MM.1S (cell line): ENCODE data around the gene SLC43A1.

Source experiments
- DNase-seq: peaks from one replicate; pipeline ENCODE4 v3.0.0-alpha.2; 2015
- H2AFZ ChIP-seq: fragments of 300-600 bp; sonication (generic); 2 replicates; pipeline ENCODE4 v1.6.0; 2016; ENCODE audit warnings: antibody characterized with exemption, low read length
- H3F3A ChIP-seq: fragments of 300-600 bp; sonication (generic); 2 replicates; pipeline ENCODE4 v1.6.1; 2016; ENCODE audit warnings: mild to moderate bottlenecking, antibody characterized with exemption, low read length, moderate library complexity, mixed read lengths; ENCODE audit not compliant: insufficient read depth
- H3K27ac ChIP-seq: fragments of 300-600 bp; sonication (generic); 2 replicates; pipeline ENCODE4 v1.5.1; 2016; ENCODE audit warnings: mild to moderate bottlenecking, low read length
- H3K27me3 ChIP-seq: fragments of 300-600 bp; sonication (generic); replicated peaks from 2 replicates; pipeline ENCODE4 v1.6.0; 2016; ENCODE audit warnings: low read length; ENCODE audit not compliant: insufficient read depth
- H3K36me3 ChIP-seq: fragments of 300-600 bp; sonication (generic); replicated peaks from 2 replicates; pipeline ENCODE4 v1.6.1; 2016; ENCODE audit warnings: mild to moderate bottlenecking, low read length, mixed read lengths; ENCODE audit not compliant: insufficient read depth
- H3K4me1 ChIP-seq: fragments of 300-600 bp; sonication (generic); 2 replicates; pipeline ENCODE4 v1.6.1; 2016; ENCODE audit warnings: low read length, mixed read lengths
- H3K4me2 ChIP-seq: fragments of 300-600 bp; sonication (generic); 2 replicates; pipeline ENCODE4 v1.6.0; 2016; ENCODE audit warnings: low read depth, low read length
- H3K4me3 ChIP-seq: fragments of 300-600 bp; sonication (generic); 2 replicates; pipeline ENCODE4 v1.5.1; 2016; ENCODE audit warnings: low read length, mixed read lengths
- H3K79me2 ChIP-seq: fragments of 300-600 bp; sonication (generic); 2 replicates; pipeline ENCODE4 v1.6.1; 2016; ENCODE audit warnings: mixed run types, low read length, mixed read lengths
- H3K9ac ChIP-seq: fragments of 300-600 bp; sonication (generic); 2 replicates; pipeline ENCODE4 v1.6.1; 2016; ENCODE audit warnings: low read length, mixed read lengths
- H3K9me2 ChIP-seq: fragments of 300-600 bp; sonication (generic); replicated peaks from 2 replicates; pipeline ENCODE4 v1.6.1; 2016; ENCODE audit warnings: mild to moderate bottlenecking, low read length, mixed read lengths; ENCODE audit not compliant: insufficient read depth
- H3K9me3 ChIP-seq: fragments of 300-600 bp; sonication (generic); replicated peaks from 2 replicates; pipeline ENCODE4 v1.6.1; 2016; ENCODE audit warnings: mild to moderate bottlenecking, low read length, mixed read lengths; ENCODE audit not compliant: insufficient read depth
- H4K20me1 ChIP-seq: fragments of 300-600 bp; sonication (generic); 2 replicates; pipeline ENCODE4 v1.6.1; 2016; ENCODE audit warnings: mild to moderate bottlenecking, low read length, moderate library complexity, mixed read lengths; ENCODE audit not compliant: insufficient read depth
- CTCF ChIP-seq: fragments of 300-600 bp; sonication (generic); IDR thresholded peaks from 2 replicates; pipeline ENCODE4 v1.5.1; 2016; ENCODE audit warnings: antibody characterized with exemption, low read length, mixed read lengths
- EZH2 ChIP-seq: fragments of 300-600 bp; sonication (generic); optimal IDR thresholded peaks from 2 replicates; pipeline ENCODE3; 2017; ENCODE audit warnings: low read depth, mild to moderate bottlenecking, antibody characterized with exemption, low read length, mixed read lengths
- EZH2phosphoT487 ChIP-seq: fragments of 300-600 bp; sonication (generic); IDR thresholded peaks from 2 replicates; pipeline ENCODE4 v1.6.1; 2018; ENCODE audit warnings: antibody characterized with exemption, low read length

The SLC43A1 gene

GRCh38 chr11:57458410-57459163, 56.9 kb downstream of the SLC43A1 start:
- no peaks in the 10 kb centered on the region for H3K9me3 ChIP-seq
- peak overlapping the region; percentile 91 for H2AFZ ChIP-seq
- H3K79me2 ChIP-seq = no peaks in the 10 kb centered on the region
- no peaks in the 10 kb centered on the region for H3K9me2 ChIP-seq
- H3K4me3 ChIP-seq = peak overlapping the region; percentile 71
- peak overlapping the region; percentile 9; the same call in 1 of the 2 replicates for H3K9ac ChIP-seq
- H3K36me3 ChIP-seq = no peaks in the 10 kb centered on the region
- peaks cover 13% of the 10 kb centered on the region for H3K27me3 ChIP-seq
- H4K20me1 ChIP-seq = no peaks in the 10 kb centered on the region
- peaks cover 17% of the 10 kb centered on the region for H3K4me1 ChIP-seq
- no peak overlapping the region for H3K27ac ChIP-seq
- peak overlapping the region; percentile 96 for H3K4me2 ChIP-seq
- 0 out of 2 replicates have a peak, but pooled peaks cover 3% of the 10 kb centered on the region for H3F3A ChIP-seq
- no peak for DNase-seq
- TF ChIP-seq CTCF (peak; percentile 83), EZH2phosphoT487 (no peak)

- peak overlapping the region; percentile 96 for H3K4me2 ChIP-seq
- H3K27me3 ChIP-seq = peaks cover 13% of the 10 kb centered on the region
- H3K4me3 ChIP-seq = no peak overlapping the region
- H2AFZ ChIP-seq = no peak overlapping the region
- DNase-seq = no peak
- H3K36me3 ChIP-seq = no peaks in the 10 kb centered on the region
- no peak overlapping the region for H3K9ac ChIP-seq
- TF ChIP-seq CTCF (no peak), EZH2phosphoT487 (no peak), EZH2 (no peak)
- H4K20me1 ChIP-seq = no peaks in the 10 kb centered on the region
- no peaks in the 10 kb centered on the region for H3K9me3 ChIP-seq
- 0 out of 2 replicates have a peak, but pooled peaks cover 3% of the 10 kb centered on the region for H3F3A ChIP-seq
- no peaks in the 10 kb centered on the region for H3K79me2 ChIP-seq
- H3K9me2 ChIP-seq = no peaks in the 10 kb centered on the region
- peaks cover 17% of the 10 kb centered on the region for H3K4me1 ChIP-seq
- H3K27ac ChIP-seq = no peak overlapping the region
Measured at GRCh38 chr11:57458060-57458409, 57.5 kb downstream of the SLC43A1 start.

- no peak for DNase-seq
- Histone ChIP-seq H3K36me3 (no peaks in the 10 kb centered on the region), H3K27ac (no peak overlapping the region), H3K9ac (no peak overlapping the region), H3K27me3 (peaks cover 13% of the 10 kb centered on the region), H3K9me2 (no peaks in the 10 kb centered on the region), H3K4me2 (peak overlapping the region; percentile 96), H3K4me1 (peaks cover 17% of the 10 kb centered on the region), H4K20me1 (no peaks in the 10 kb centered on the region), H2AFZ (peak overlapping the region; percentile 28; the same call in 1 of the 2 replicates), H3K4me3 (peak overlapping the region; percentile 22; the same call in 1 of the 2 replicates), H3F3A (0 out of 2 replicates have a peak, but pooled peaks cover 3% of the 10 kb centered on the region), H3K9me3 (no peaks in the 10 kb centered on the region), H3K79me2 (no peaks in the 10 kb centered on the region)
- TF ChIP-seq CTCF = no peak
- TF ChIP-seq EZH2phosphoT487 = no peak
- no peak for TF ChIP-seq EZH2
Measured at GRCh38 chr11:57457643-57458023, 57.9 kb downstream of the SLC43A1 start.
